H9 (cell line): ENCODE measurements around the gene UNC13D. TPM values are rescaled to one million over a fixed set of nuclear protein-coding genes. Genes with fewer than 3 reads are reported as not detected.
A peak's percentile ranks its signal among the peaks of the same experiment; 100 is the strongest.

Experiments used
- DNase-seq: peaks from one replicate; pipeline ENCODE4 v3.0.0-alpha.2; 2017
- H2AFZ ChIP-seq: one replicate; pipeline ENCODE4 v1.6.1; 2013; ENCODE audit warnings: mild to moderate bottlenecking, low read length, control low read depth, moderate library complexity
- H2AK5ac ChIP-seq: 2 replicates; pipeline ENCODE4 v1.6.1; 2013; ENCODE audit warnings: low read length, control low read depth, mixed read lengths; ENCODE audit not compliant: insufficient read length
- H2BK120ac ChIP-seq: one replicate; pipeline ENCODE4 v1.6.1; 2013; ENCODE audit warnings: low read depth, mild to moderate bottlenecking, low read length, control low read depth, inconsistent platforms; ENCODE audit not compliant: poor library complexity, severe bottlenecking
- H2BK12ac ChIP-seq: 2 replicates; pipeline ENCODE4 v1.6.1; 2013; ENCODE audit warnings: low read length, control low read depth, mixed read lengths, low read depth; ENCODE audit not compliant: insufficient read length
- H2BK15ac ChIP-seq: 2 replicates; pipeline ENCODE4 v1.6.1; 2013; ENCODE audit warnings: low read depth, low read length, control low read depth
- H2BK20ac ChIP-seq: one replicate; pipeline ENCODE4 v1.6.1; 2013; ENCODE audit warnings: low read depth, mild to moderate bottlenecking, low read length, control low read depth, inconsistent platforms; ENCODE audit not compliant: poor library complexity, severe bottlenecking
- H2BK5ac ChIP-seq: 2 replicates; pipeline ENCODE4 v1.6.1; 2013; ENCODE audit warnings: low read length, control low read depth, mixed read lengths; ENCODE audit not compliant: insufficient read length
- H3K14ac ChIP-seq: 2 replicates; pipeline ENCODE4 v1.6.1; 2013; ENCODE audit warnings: low read length, control low read depth; ENCODE audit not compliant: insufficient read depth
- H3K18ac ChIP-seq: 2 replicates; pipeline ENCODE4 v1.6.1; 2013; ENCODE audit warnings: low read depth, mild to moderate bottlenecking, mixed read lengths, low read length, control low read depth; ENCODE audit not compliant: insufficient read length
- H3K23ac ChIP-seq: 2 replicates; pipeline ENCODE4 v1.6.1; 2013; ENCODE audit warnings: low read length, control low read depth, mixed read lengths, low read depth; ENCODE audit not compliant: insufficient read length
- H3K23me2 ChIP-seq: 2 replicates; pipeline ENCODE4 v1.6.1; 2013; ENCODE audit warnings: low read depth, mild to moderate bottlenecking, mixed read lengths, low read length, control low read depth; ENCODE audit not compliant: insufficient read length, poor library complexity, severe bottlenecking
- H3K27ac ChIP-seq: 2 replicates; pipeline ENCODE4 v1.5.1; 2013; ENCODE audit warnings: low read length, control low read depth, mixed read lengths, low read depth; ENCODE audit not compliant: insufficient read length
- H3K27me3 ChIP-seq: 2 replicates; pipeline ENCODE4 v1.6.1; 2013; ENCODE audit warnings: low read length, control low read depth, inconsistent platforms; ENCODE audit not compliant: insufficient read depth
- H3K4ac ChIP-seq: 2 replicates; pipeline ENCODE4 v1.6.1; 2013; ENCODE audit warnings: low read depth, mild to moderate bottlenecking, control low read depth, inconsistent platforms, low read length, moderate library complexity
- H3K4me1 ChIP-seq: 2 replicates; pipeline ENCODE4 v1.6.1; 2013; ENCODE audit warnings: low read length, control low read depth, inconsistent platforms; ENCODE audit not compliant: insufficient read depth
- H3K4me2 ChIP-seq: 2 replicates; pipeline ENCODE4 v1.6.1; 2013; ENCODE audit warnings: low read length, control low read depth, mixed read lengths; ENCODE audit not compliant: insufficient read length, insufficient read depth
- H3K56ac ChIP-seq: 2 replicates; pipeline ENCODE4 v1.6.1; 2013; ENCODE audit warnings: low read depth, mild to moderate bottlenecking, mixed read lengths, low read length, control low read depth; ENCODE audit not compliant: insufficient read length
- H3K79me1 ChIP-seq: 2 replicates; pipeline ENCODE4 v1.6.1; 2013; ENCODE audit warnings: low read depth, mild to moderate bottlenecking, moderate library complexity, low read length, control low read depth, inconsistent platforms; ENCODE audit not compliant: insufficient read depth, poor library complexity, severe bottlenecking
- H3K79me2 ChIP-seq: 2 replicates; pipeline ENCODE4 v1.6.1; 2013; ENCODE audit warnings: low read length, control low read depth, inconsistent platforms; ENCODE audit not compliant: insufficient read depth
- H3K9ac ChIP-seq: 2 replicates; pipeline ENCODE4 v1.6.1; 2013; ENCODE audit warnings: low read length, control low read depth, mixed read lengths; ENCODE audit not compliant: insufficient read length; ENCODE audit errors: extremely low read depth
- H3K9me3 ChIP-seq: one replicate; pipeline ENCODE4 v1.6.1; 2013; ENCODE audit warnings: low read depth, low read length, inconsistent platforms; ENCODE audit not compliant: control insufficient read depth
- H3T11ph ChIP-seq: one replicate; pipeline ENCODE4 v1.6.1; 2013; ENCODE audit warnings: mild to moderate bottlenecking, low read length, control low read depth, inconsistent platforms
- H4K20me1 ChIP-seq: one replicate; pipeline ENCODE4 v1.6.1; 2013; ENCODE audit not compliant: control insufficient read depth, insufficient read length, insufficient read depth
- H4K5ac ChIP-seq: 2 replicates; pipeline ENCODE4 v1.6.1; 2013; ENCODE audit warnings: low read depth, mild to moderate bottlenecking, mixed read lengths, low read length, control low read depth; ENCODE audit not compliant: insufficient read length
- H4K8ac ChIP-seq: replicated peaks from 2 replicates; pipeline ENCODE4 v1.6.1; 2013; ENCODE audit warnings: low read length, control low read depth, mixed read lengths, low read depth; ENCODE audit not compliant: insufficient read length
- H4K91ac ChIP-seq: 2 replicates; pipeline ENCODE4 v1.6.1; 2013; ENCODE audit warnings: low read depth, mild to moderate bottlenecking, moderate library complexity, mixed read lengths, low read length, control low read depth; ENCODE audit not compliant: insufficient read length
- H3K27ac Mint-ChIP-seq, 3 experiments: 2 replicates in 2 of 3; 3 replicates in 1 of 3; pipeline ENCODE4 v1.8.0; 2020 to 2021; ENCODE audit warnings: mixed read lengths in 3 of 3, mild to moderate bottlenecking in 1 of 3, moderate library complexity in 1 of 3
- H3K27me3 Mint-ChIP-seq: 2 replicates; pipeline ENCODE4 v1.8.0; 2021; ENCODE audit warnings: low read depth, mild to moderate bottlenecking, moderate library complexity, mixed read lengths
- H3K36me3 Mint-ChIP-seq, 3 experiments: 2 replicates in 2 of 3; 3 replicates in 1 of 3; pipeline ENCODE4 v1.8.0; 2020 to 2021; ENCODE audit warnings: low read depth in 3 of 3, mixed read lengths in 3 of 3; ENCODE audit not compliant: insufficient read depth in 1 of 3
- H3K4me1 Mint-ChIP-seq, 2 experiments: 2 replicates each; pipeline ENCODE4 v1.8.0; 2020; ENCODE audit warnings: mixed read lengths in 2 of 2
- H3K4me3 Mint-ChIP-seq, 2 experiments: 2 replicates in 1 of 2; 3 replicates in 1 of 2; pipeline ENCODE4 v1.8.0; 2020 to 2021; ENCODE audit warnings: mild to moderate bottlenecking in 2 of 2, mixed read lengths in 2 of 2, moderate library complexity in 1 of 2
- H3K9me3 Mint-ChIP-seq, 2 experiments: 2 replicates in 1 of 2; 3 replicates in 1 of 2; pipeline ENCODE4 v1.8.0; 2020; ENCODE audit warnings: mild to moderate bottlenecking in 2 of 2, mixed read lengths in 2 of 2, moderate library complexity in 1 of 2
- WGBS: extraction: QIAGEN DNeasy Blood & Tissue Kit; methylation state at CpG from one replicate; pipeline ENCODE4 v1.1.7; 2013; ENCODE audit warnings: missing lambda C conversion rate, low lambda C conversion rate, mixed read lengths; ENCODE audit not compliant: insufficient read length; ENCODE audit errors: extremely low coverage; 5-methylcytosine and 5-hydroxymethylcytosine counted together
- total RNA-seq: library from RNA; stranded (reverse); gene quantifications from 2 replicates; pipeline ENCODE4 v1.2.1, GENCODE V29; 2021
- TF ChIP-seq, protein P1 (sequence below): fragments of 200-600 bp; sonication (generic); conservative IDR thresholded peaks from 3 replicates; pipeline ENCODE4 v1.8.0; 2021; ENCODE audit warnings: antibody characterized with exemption, mild to moderate bottlenecking

UNC13D gene
- total RNA-seq, 1 experiment from 2014 or later: 6.3 TPM

DNA sequence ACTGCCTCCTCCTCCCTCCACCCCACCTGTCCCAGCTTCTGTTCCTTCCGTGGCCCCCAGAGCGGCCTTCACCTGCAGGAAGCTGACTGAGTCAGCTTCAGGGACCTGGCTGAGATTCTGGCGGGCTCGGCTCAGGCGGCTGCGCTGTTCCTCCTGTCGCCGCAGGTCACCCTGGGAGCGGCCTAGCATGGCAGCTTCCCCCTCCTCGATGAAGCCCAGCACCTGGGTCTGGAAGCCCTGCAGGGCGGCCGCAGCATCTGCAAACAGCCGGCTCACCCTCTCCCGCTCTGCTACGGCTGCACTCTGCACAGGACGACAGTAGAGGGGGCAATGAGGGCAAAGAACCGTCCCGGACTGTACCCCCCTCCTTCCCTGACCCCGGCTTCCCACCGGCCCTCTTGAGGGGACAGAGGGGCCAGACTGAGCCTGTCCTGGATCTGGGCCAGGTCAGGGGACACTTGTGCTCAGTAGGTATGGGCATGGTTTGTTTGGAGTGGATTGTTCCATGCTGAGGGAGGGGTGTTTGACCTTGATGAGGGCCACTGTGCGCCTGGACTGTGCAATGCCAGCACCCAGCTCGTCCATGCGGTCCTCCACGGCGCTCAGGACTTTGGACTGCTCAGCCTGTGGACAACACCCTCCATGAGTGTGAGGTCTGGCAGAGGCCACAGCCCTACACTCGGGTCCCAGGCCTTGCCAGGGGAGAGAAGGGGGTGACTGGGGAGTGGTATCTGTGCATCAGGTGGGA is 32.2 kb upstream of the UNC13D start:
- H2BK15ac ChIP-seq: no peak overlapping the region
- H3K9me3 ChIP-seq: no peaks in the 10 kb centered on the region
- Mint-ChIP-seq H3K9me3 (no peaks in the 10 kb centered on the region; a peak in 1 of 5 replicates), H3K27ac (no peak overlapping the region; a peak in 1 of 7 replicates), H3K4me1 (peaks cover 18 to 22% of the 10 kb centered on the region in 2 experiments), H3K4me3 (peak overlapping the region in 1 of 2 experiments; percentile 82; a peak in 1 of 5 replicates), H3K36me3 (no peaks in the 10 kb centered on the region; a peak in 2 of 7 replicates), H3K27me3 (peaks cover 42% of the 10 kb centered on the region)
- H3K14ac ChIP-seq: no peak overlapping the region; the same call in 1 of the 2 replicates
- H2AFZ ChIP-seq: no peak overlapping the region
- H3K4ac ChIP-seq: no peak overlapping the region
- peaks cover 3% of the 10 kb centered on the region; the same call in 1 of the 2 replicates for H3K27me3 ChIP-seq
- no peak overlapping the region for H2AK5ac ChIP-seq
- no peak overlapping the region for H4K91ac ChIP-seq
- no peak overlapping the region for H4K5ac ChIP-seq
- H3K27ac ChIP-seq: no peak overlapping the region
- WGBS: no CpG with 5 or more reads among the region's 26 CpGs
- no peak overlapping the region for H4K8ac ChIP-seq
- H3K4me2 ChIP-seq: no peak overlapping the region
- no peaks in the 10 kb centered on the region for H4K20me1 ChIP-seq
- H2BK5ac ChIP-seq: no peak overlapping the region
- DNase-seq: peak; percentile 86
- H3K79me1 ChIP-seq: no peaks in the 10 kb centered on the region
- TF ChIP-seq, protein P1, sequence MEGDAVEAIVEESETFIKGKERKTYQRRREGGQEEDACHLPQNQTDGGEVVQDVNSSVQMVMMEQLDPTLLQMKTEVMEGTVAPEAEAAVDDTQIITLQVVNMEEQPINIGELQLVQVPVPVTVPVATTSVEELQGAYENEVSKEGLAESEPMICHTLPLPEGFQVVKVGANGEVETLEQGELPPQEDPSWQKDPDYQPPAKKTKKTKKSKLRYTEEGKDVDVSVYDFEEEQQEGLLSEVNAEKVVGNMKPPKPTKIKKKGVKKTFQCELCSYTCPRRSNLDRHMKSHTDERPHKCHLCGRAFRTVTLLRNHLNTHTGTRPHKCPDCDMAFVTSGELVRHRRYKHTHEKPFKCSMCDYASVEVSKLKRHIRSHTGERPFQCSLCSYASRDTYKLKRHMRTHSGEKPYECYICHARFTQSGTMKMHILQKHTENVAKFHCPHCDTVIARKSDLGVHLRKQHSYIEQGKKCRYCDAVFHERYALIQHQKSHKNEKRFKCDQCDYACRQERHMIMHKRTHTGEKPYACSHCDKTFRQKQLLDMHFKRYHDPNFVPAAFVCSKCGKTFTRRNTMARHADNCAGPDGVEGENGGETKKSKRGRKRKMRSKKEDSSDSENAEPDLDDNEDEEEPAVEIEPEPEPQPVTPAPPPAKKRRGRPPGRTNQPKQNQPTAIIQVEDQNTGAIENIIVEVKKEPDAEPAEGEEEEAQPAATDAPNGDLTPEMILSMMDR: peak; percentile 57
- H2BK120ac ChIP-seq: no peak overlapping the region
- no peaks in the 10 kb centered on the region for H3K79me2 ChIP-seq
- H3K18ac ChIP-seq: no peak overlapping the region
- H2BK20ac ChIP-seq: no peak overlapping the region
- H3K23me2 ChIP-seq: peaks cover 8% of the 10 kb centered on the region
- no peak overlapping the region for H2BK12ac ChIP-seq
- no peak overlapping the region for H3T11ph ChIP-seq
- no peak overlapping the region for H3K56ac ChIP-seq
- H3K4me1 ChIP-seq: peaks cover 3% of the 10 kb centered on the region; the same call in 1 of the 2 replicates
- no peak overlapping the region for H3K9ac ChIP-seq
- no peak overlapping the region for H3K23ac ChIP-seq
